DOHH2 (cell line): ENCODE results near the gene DUOXA1.

ENCODE experiments used
- H3F3A ChIP-seq: fragments of 200-600 bp; sonication (generic), shearing (Covaris generic); 2 replicates; pipeline ENCODE4 v1.6.0; 2016; ENCODE audit warnings: antibody characterized with exemption, mild to moderate bottlenecking; ENCODE audit not compliant: control insufficient read depth, insufficient read depth
- H3K27ac ChIP-seq: fragments of 200-600 bp; sonication (generic); 2 replicates; pipeline ENCODE4 v1.5.1; 2014; ENCODE audit warnings: low read depth, mild to moderate bottlenecking, low read length, moderate library complexity
- H3K27me3 ChIP-seq: fragments of 200-600 bp; sonication (generic); 2 replicates; pipeline ENCODE4 v1.6.1; 2014; ENCODE audit warnings: mild to moderate bottlenecking, low read length, mixed read lengths; ENCODE audit not compliant: control insufficient read depth
- H3K36me3 ChIP-seq: fragments of 200-600 bp; sonication (generic); 2 replicates; pipeline ENCODE4 v1.6.1; 2014; ENCODE audit warnings: mild to moderate bottlenecking, low read length, moderate library complexity, mixed read lengths; ENCODE audit not compliant: control insufficient read depth
- H3K4me1 ChIP-seq: fragments of 200-600 bp; sonication (generic); 2 replicates; pipeline ENCODE4 v1.6.1; 2014; ENCODE audit warnings: mild to moderate bottlenecking, low read length, mixed read lengths; ENCODE audit not compliant: control insufficient read depth
- H3K4me2 ChIP-seq: fragments of 200-600 bp; sonication (generic); 2 replicates; pipeline ENCODE4 v1.6.0; 2014; ENCODE audit warnings: mild to moderate bottlenecking, low read length, moderate library complexity
- H3K4me3 ChIP-seq: fragments of 200-600 bp; sonication (generic); 2 replicates; pipeline ENCODE4 v1.5.1; 2014; ENCODE audit warnings: mild to moderate bottlenecking, low read length, mixed read lengths
- H3K79me2 ChIP-seq: fragments of 200-600 bp; sonication (generic); 2 replicates; pipeline ENCODE4 v1.6.1; 2014; ENCODE audit warnings: mild to moderate bottlenecking, low read length, mixed read lengths; ENCODE audit not compliant: control insufficient read depth
- H3K9me2 ChIP-seq: fragments of 200-600 bp; sonication (generic); replicated peaks from 2 replicates; pipeline ENCODE4 v1.6.1; 2014; ENCODE audit warnings: mild to moderate bottlenecking, low read length, mixed read lengths; ENCODE audit not compliant: control insufficient read depth
- H3K9me3 ChIP-seq: fragments of 200-600 bp; sonication (generic); 2 replicates; pipeline ENCODE4 v1.6.1; 2014; ENCODE audit warnings: antibody characterized with exemption, low read length, mixed read lengths; ENCODE audit not compliant: control insufficient read depth, insufficient read depth
- H4K20me1 ChIP-seq: fragments of 200-600 bp; sonication (generic); 2 replicates; pipeline ENCODE4 v1.6.0; 2014; ENCODE audit warnings: low read depth, mild to moderate bottlenecking, antibody characterized with exemption, low read length, moderate library complexity; ENCODE audit not compliant: control insufficient read depth, insufficient read depth
- CTCF ChIP-seq: fragments of 200-600 bp; sonication (generic); IDR thresholded peaks from one replicate; pipeline ENCODE4 v1.5.1; 2014; ENCODE audit warnings: antibody characterized with exemption, mild to moderate bottlenecking, low read depth, low read length; ENCODE audit not compliant: poor library complexity, severe bottlenecking
- EZH2phosphoT487 ChIP-seq: fragments of 200-600 bp; sonication (generic); IDR thresholded peaks from 2 replicates; pipeline ENCODE4 v1.6.1; 2017; ENCODE audit warnings: borderline replicate concordance, mild to moderate bottlenecking, antibody characterized with exemption, low read length, moderate library complexity, mixed read lengths

Gene DUOXA1

GRCh38 chr15:45134682-45135604, 5.3 kb upstream of the DUOXA1 start:
- Histone ChIP-seq H3K9me2 (no peaks in the 10 kb centered on the region), H3K4me2 (no peak overlapping the region), H3K4me1 (no peaks in the 10 kb centered on the region), H3K27ac (no peak overlapping the region), H4K20me1 (no peaks in the 10 kb centered on the region), H3K9me3 (no peaks in the 10 kb centered on the region), H3K36me3 (no peaks in the 10 kb centered on the region), H3K79me2 (no peaks in the 10 kb centered on the region), H3K27me3 (peaks cover 3% of the 10 kb centered on the region), H3F3A (no peaks in the 10 kb centered on the region), H3K4me3 (no peak overlapping the region)
- no peak for TF ChIP-seq CTCF
- TF ChIP-seq EZH2phosphoT487, result no peak

- Histone ChIP-seq H3K4me1 (no peaks in the 10 kb centered on the region), H3K4me3 (no peak overlapping the region), H3K9me3 (no peaks in the 10 kb centered on the region), H3K27me3 (peaks cover 3% of the 10 kb centered on the region), H3K36me3 (no peaks in the 10 kb centered on the region), H3K79me2 (no peaks in the 10 kb centered on the region), H3K27ac (no peak overlapping the region), H3K4me2 (no peak overlapping the region), H3F3A (no peaks in the 10 kb centered on the region), H4K20me1 (no peaks in the 10 kb centered on the region), H3K9me2 (no peaks in the 10 kb centered on the region)
- no peak for TF ChIP-seq EZH2phosphoT487
- no peak for TF ChIP-seq CTCF
Measured at GRCh38 chr15:45134046-45134445, 4.4 kb upstream of the DUOXA1 start.

- Histone ChIP-seq H3K9me2 (no peaks in the 10 kb centered on the region), H3K79me2 (no peaks in the 10 kb centered on the region), H3K27ac (no peak overlapping the region), H3F3A (no peaks in the 10 kb centered on the region), H3K9me3 (no peaks in the 10 kb centered on the region), H3K4me2 (no peak overlapping the region), H4K20me1 (no peaks in the 10 kb centered on the region), H3K27me3 (peaks cover 3% of the 10 kb centered on the region), H3K4me3 (no peak overlapping the region), H3K36me3 (no peaks in the 10 kb centered on the region), H3K4me1 (no peaks in the 10 kb centered on the region)
- TF ChIP-seq CTCF (no peak), EZH2phosphoT487 (no peak)
Measured at GRCh38 chr15:45133561-45133920, 3.9 kb upstream of the DUOXA1 start.
